Vagina (tissue), 2 donors: ENCODE data around the gene SMURF2. TPM values are rescaled to one million over a fixed set of nuclear protein-coding genes. Genes with fewer than 3 reads are reported as not detected.

Source experiments
- DNase-seq, 2 donors: peaks; one replicate each; pipeline ENCODE4 v3.0.0-alpha.2; 2017; ENCODE audit errors: extremely low spot score in 2 of 2
- H3K27ac ChIP-seq: fragments of 200-600 bp; sonication (generic); one replicate; pipeline ENCODE4 v1.5.1; 2019
- H3K27me3 ChIP-seq: fragments of 200-600 bp; sonication (generic); one replicate; pipeline ENCODE4 v1.5.1; 2019
- H3K36me3 ChIP-seq, 2 donors: fragments of 200-600 bp; sonication (generic); one replicate each; pipeline ENCODE4 v1.5.1; 2017 to 2019
- H3K4me1 ChIP-seq: fragments of 200-600 bp; sonication (generic); one replicate; pipeline ENCODE4 v1.5.1; 2019
- H3K4me3 ChIP-seq, 2 donors: fragments of 200-600 bp; sonication (generic); 1 replicate in 1 of 2; 2 replicates in 1 of 2; pipeline ENCODE4 v1.5.1; 2016 to 2019
- H3K9me3 ChIP-seq: fragments of 200-600 bp; sonication (generic); one replicate; pipeline ENCODE4 v1.5.1; 2019
- CTCF ChIP-seq, 3 experiments: fragments of 450-650 bp in 2 of 3; fragments of 200-600 bp in 1 of 3; sonication (generic) in 1 of 3; IDR thresholded peaks; one replicate each; pipeline ENCODE4 v1.5.1; 2017 to 2019; ENCODE audit warnings: antibody characterized with exemption in 3 of 3, mild to moderate bottlenecking in 2 of 3, moderate library complexity in 2 of 3
- POLR2A ChIP-seq, 2 donors: fragments of 450-650 bp; IDR thresholded peaks; one replicate each; pipeline ENCODE4 v1.6.1; 2017; ENCODE audit warnings: antibody characterized with exemption in 2 of 2, mild to moderate bottlenecking in 2 of 2, moderate library complexity in 2 of 2
- POLR2AphosphoS5 ChIP-seq, 2 donors: sonication (generic); formaldehyde crosslinking; IDR thresholded peaks; one replicate each; pipeline ENCODE4 v1.9.0; 2017; ENCODE audit warnings: antibody characterized with exemption in 2 of 2, mild to moderate bottlenecking in 2 of 2, low read depth in 1 of 2; ENCODE audit not compliant: insufficient read depth in 1 of 2
- intact Hi-C: fragments of 100-400 bp; cut with DNase I; formaldehyde crosslinking; loops from one replicate; pipeline ENCODE4 v1.15.1; 2023
- total RNA-seq: library from RNA; depleted of rRNA; stranded (reverse); fragments of >200 nt; gene quantifications from one replicate; pipeline ENCODE4 v1.2.3, GENCODE V29; 2016

Gene SMURF2
- total RNA-seq, 1 donor from 2014 or later: 19.9 TPM

- TF ChIP-seq POLR2AphosphoS5 (IDR thresholded peaks at IDR 0.05; ENCODE audit: insufficient read depth in 1 of 2, low read depth in 1 of 2) (no peak), POLR2A (IDR thresholded peaks at IDR 0.05) (no peak), CTCF (IDR thresholded peaks at IDR 0.05) (no peak)
- intact Hi-C loops: no loop called here
- no peaks in the 10 kb centered on the region for H3K9me3 ChIP-seq
- DNase-seq: no peak
- peaks cover 0 to 26% of the 10 kb centered on the region in 2 donors for H3K36me3 ChIP-seq
- H3K4me3 ChIP-seq: no peak overlapping the region
- H3K27ac ChIP-seq: no peak overlapping the region
- no peaks in the 10 kb centered on the region for H3K27me3 ChIP-seq
- H3K4me1 ChIP-seq: peaks cover 9% of the 10 kb centered on the region
Observed at GRCh38 chr17:64564098-64564497, 98.0 kb downstream of the SMURF2 start.

GRCh38 chr17:64555281-64555680 lies 106.8 kb downstream of the SMURF2 start:
- no peak overlapping the region for H3K27ac ChIP-seq
- H3K4me1 ChIP-seq: peaks cover 7% of the 10 kb centered on the region
- no peak for TF ChIP-seq POLR2AphosphoS5 (IDR thresholded peaks at IDR 0.05; ENCODE audit: insufficient read depth in 1 of 2, low read depth in 1 of 2)
- no peak for TF ChIP-seq POLR2A (IDR thresholded peaks at IDR 0.05)
- TF ChIP-seq CTCF (IDR thresholded peaks at IDR 0.05): no peak
- H3K9me3 ChIP-seq: no peaks in the 10 kb centered on the region
- DNase-seq: no peak
- intact Hi-C loops: no loop called here
- no peaks in the 10 kb centered on the region for H3K27me3 ChIP-seq
- no peak overlapping the region for H3K4me3 ChIP-seq
- peaks cover 0 to 34% of the 10 kb centered on the region in 2 donors for H3K36me3 ChIP-seq

- Histone ChIP-seq H3K27ac (no peak overlapping the region), H3K27me3 (no peaks in the 10 kb centered on the region), H3K4me3 (no peak overlapping the region), H3K36me3 (peaks cover 0 to 30% of the 10 kb centered on the region in 2 donors), H3K4me1 (peaks cover 7% of the 10 kb centered on the region), H3K9me3 (no peaks in the 10 kb centered on the region)
- TF ChIP-seq CTCF (IDR thresholded peaks at IDR 0.05) (no peak), POLR2AphosphoS5 (IDR thresholded peaks at IDR 0.05; ENCODE audit: insufficient read depth in 1 of 2, low read depth in 1 of 2) (no peak), POLR2A (IDR thresholded peaks at IDR 0.05) (no peak)
- intact Hi-C loops: no loop called here
- no peak for DNase-seq
Observed at GRCh38 chr17:64554028-64554637, 108.0 kb downstream of the SMURF2 start.

GRCh38 chr17:64551461-64551860 lies 110.6 kb downstream of the SMURF2 start:
- intact Hi-C loops: no loop called here
- Histone ChIP-seq H3K9me3 (no peaks in the 10 kb centered on the region), H3K36me3 (peaks cover 0 to 42% of the 10 kb centered on the region in 2 donors), H3K4me1 (peaks cover 7% of the 10 kb centered on the region), H3K27ac (no peak overlapping the region), H3K4me3 (no peak overlapping the region), H3K27me3 (no peaks in the 10 kb centered on the region)
- DNase-seq: no peak
- TF ChIP-seq POLR2A (IDR thresholded peaks at IDR 0.05): no peak
- no peak for TF ChIP-seq POLR2AphosphoS5 (IDR thresholded peaks at IDR 0.05; ENCODE audit: insufficient read depth in 1 of 2, low read depth in 1 of 2)
- TF ChIP-seq CTCF (IDR thresholded peaks at IDR 0.05): no peak

- no peak for TF ChIP-seq POLR2A (IDR thresholded peaks at IDR 0.05)
- TF ChIP-seq CTCF (IDR thresholded peaks at IDR 0.05): no peak
- TF ChIP-seq POLR2AphosphoS5 (IDR thresholded peaks at IDR 0.05; ENCODE audit: insufficient read depth in 1 of 2, low read depth in 1 of 2): no peak
- Histone ChIP-seq H3K36me3 (peaks cover 0 to 30% of the 10 kb centered on the region in 2 donors), H3K27ac (no peak overlapping the region), H3K27me3 (no peaks in the 10 kb centered on the region), H3K9me3 (no peaks in the 10 kb centered on the region), H3K4me1 (peaks cover 7% of the 10 kb centered on the region), H3K4me3 (no peak overlapping the region)
- intact Hi-C loops: no loop called here
- DNase-seq: no peak
Observed at GRCh38 chr17:64547319-64547718, 114.8 kb downstream of the SMURF2 start.
